Epidermal melanocyte (primary cell): ENCODE measurements around the gene ARHGAP33.
A peak's percentile ranks its signal among the peaks of the same experiment; 100 is the strongest.
"Not testable (repeated sequence)": the region's sequence is repeated elsewhere in the genome, so short reads cannot be mapped to it uniquely, and the experiment has no call there.

Source experiments
- DNase-seq: peaks from one replicate; pipeline ENCODE4 v3.0.0; 2011; ENCODE audit warnings: low spot score; ENCODE audit not compliant: insufficient read length

Gene ARHGAP33

GRCh38 chr19:35793381-35794165 is 18.2 kb downstream of the ARHGAP33 start:
- no peak for DNase-seq

- not testable (repeated sequence) for DNase-seq
These were observed 20.2 kb downstream of the ARHGAP33 start for GRCh38 chr19:35795564-35795963.

- DNase-seq, result no peak
These were observed 21.5 kb downstream of the ARHGAP33 start for GRCh38 chr19:35796645-35797542.

GRCh38 chr19:35797663-35798062 is 22.3 kb downstream of the ARHGAP33 start:
- no peak for DNase-seq

GRCh38 chr19:35801828-35802227 is 26.5 kb downstream of the ARHGAP33 start:
- DNase-seq, result no peak

GRCh38 chr19:35805526-35806102 is 30.2 kb downstream of the ARHGAP33 start:
- no peak for DNase-seq

- DNase-seq, result no peak
These were observed 31.2 kb downstream of the ARHGAP33 start for GRCh38 chr19:35806597-35806996.

- no peak for DNase-seq
These were observed 32.3 kb downstream of the ARHGAP33 start for GRCh38 chr19:35807633-35808032.

GRCh38 chr19:35811317-35812219 is 36.2 kb downstream of the ARHGAP33 start:
- DNase-seq, result no peak

- DNase-seq, result no peak
These were observed 37.1 kb downstream of the ARHGAP33 start, which contains the start of gene PRODH2 for GRCh38 chr19:35812220-35813042. TSS of gene PRODH2 (minus strand) at chr19:35812845. CDS start at chr19:35812805, 40 bp downstream.

GRCh38 chr19:35813043-35813890 is 37.9 kb downstream of the ARHGAP33 start:
- DNase-seq, result no peak

- DNase-seq, result no peak
These were observed 40.9 kb downstream of the ARHGAP33 start for GRCh38 chr19:35816262-35816661.

GRCh38 chr19:35816846-35817245 is 41.5 kb downstream of the ARHGAP33 start:
- no peak for DNase-seq

GRCh38 chr19:35818445-35818844 is 43.1 kb downstream of the ARHGAP33 start:
- no peak for DNase-seq

- DNase-seq, result no peak
These were observed 47.2 kb downstream of the ARHGAP33 start for GRCh38 chr19:35822579-35822978.

- DNase-seq, result no peak
These were observed 48.8 kb downstream of the ARHGAP33 start for GRCh38 chr19:35824150-35824549.

- DNase-seq, result peak; percentile 76
These were observed 53.4 kb downstream of the ARHGAP33 start for GRCh38 chr19:35828692-35829301.

GRCh38 chr19:35830986-35831385 is 55.6 kb downstream of the ARHGAP33 start:
- no peak for DNase-seq

- DNase-seq, result no peak
These were observed 56.7 kb downstream of the ARHGAP33 start for GRCh38 chr19:35832054-35832453.
